GM23248 (cell line): Measurements from ENCODE around the gene LRP2. TPM values are rescaled to one million over a fixed set of nuclear protein-coding genes. Genes with fewer than 3 reads are reported as not detected.

Source experiments
- DNase-seq: peaks from one replicate; pipeline ENCODE4 v3.0.0-alpha.2; 2015
- H2AFZ ChIP-seq: fragments of 200-600 bp; sonication (generic); 2 replicates; pipeline ENCODE4 v1.6.1; 2016; ENCODE audit warnings: antibody characterized with exemption
- H3F3A ChIP-seq: fragments of 200-600 bp; sonication (generic); 2 replicates; pipeline ENCODE4 v1.6.1; 2016; ENCODE audit warnings: mild to moderate bottlenecking, antibody characterized with exemption, mixed run types; ENCODE audit not compliant: insufficient read depth
- H3K27ac ChIP-seq: fragments of 200-600 bp; sonication (generic); 2 replicates; pipeline ENCODE4 v1.5.1; 2016; ENCODE audit warnings: mild to moderate bottlenecking
- H3K27me3 ChIP-seq: fragments of 200-600 bp; sonication (generic); replicated peaks from 2 replicates; pipeline ENCODE4 v1.6.1; 2016; ENCODE audit warnings: mild to moderate bottlenecking; ENCODE audit not compliant: insufficient read depth
- H3K36me3 ChIP-seq: fragments of 200-600 bp; sonication (generic); 2 replicates; pipeline ENCODE4 v1.6.1; 2016; ENCODE audit warnings: low read depth, mild to moderate bottlenecking
- H3K4me1 ChIP-seq: fragments of 200-600 bp; sonication (generic); 2 replicates; pipeline ENCODE4 v1.6.1; 2016; ENCODE audit warnings: mild to moderate bottlenecking; ENCODE audit not compliant: insufficient read depth
- H3K4me2 ChIP-seq: fragments of 200-600 bp; sonication (generic); one replicate; pipeline ENCODE4 v1.6.1; 2016; ENCODE audit warnings: mild to moderate bottlenecking; ENCODE audit not compliant: unreplicated experiment
- H3K4me3 ChIP-seq: fragments of 200-600 bp; sonication (generic); 2 replicates; pipeline ENCODE4 v1.5.1; 2016; ENCODE audit warnings: mild to moderate bottlenecking
- H3K79me2 ChIP-seq: fragments of 200-600 bp; sonication (generic); 2 replicates; pipeline ENCODE4 v1.6.1; 2016; ENCODE audit warnings: mild to moderate bottlenecking; ENCODE audit not compliant: insufficient read depth
- H3K9ac ChIP-seq: fragments of 200-600 bp; sonication (generic); 2 replicates; pipeline ENCODE4 v1.6.1; 2016; ENCODE audit warnings: mild to moderate bottlenecking
- H3K9me2 ChIP-seq: fragments of 200-600 bp; sonication (generic); 2 replicates; pipeline ENCODE4 v1.6.1; 2016; ENCODE audit warnings: mixed run types, mild to moderate bottlenecking, moderate library complexity; ENCODE audit not compliant: insufficient read depth
- H3K9me3 ChIP-seq: fragments of 200-600 bp; sonication (generic); one replicate; pipeline ENCODE4 v1.6.1; 2017; ENCODE audit warnings: low read depth
- H4K20me1 ChIP-seq: fragments of 200-600 bp; sonication (generic); 2 replicates; pipeline ENCODE4 v1.6.0; 2016; ENCODE audit not compliant: insufficient read depth
- EZH2 ChIP-seq: fragments of 200-600 bp; sonication (generic); IDR thresholded peaks from 2 replicates; pipeline ENCODE4 v1.6.1; 2018; ENCODE audit warnings: antibody characterized with exemption, mild to moderate bottlenecking; ENCODE audit not compliant: insufficient read depth, poor library complexity, severe bottlenecking
- EZH2phosphoT487 ChIP-seq: fragments of 200-600 bp; sonication (generic); IDR thresholded peaks from 2 replicates; pipeline ENCODE4 v1.6.1; 2018; ENCODE audit warnings: antibody characterized with exemption, moderate library complexity, mild to moderate bottlenecking, low read depth; ENCODE audit not compliant: insufficient read depth
- WGBS, 2 experiments: methylation state at CpG; one replicate each; pipeline ENCODE4 v1.1.6; 2015 to 2017; ENCODE audit warnings: low lambda C conversion rate in 2 of 2, low coverage in 1 of 2; ENCODE audit errors: missing lambda C conversion rate in 2 of 2; 5-methylcytosine and 5-hydroxymethylcytosine counted together
- in situ Hi-C: fragments of 300-500 bp; cut with MboI; formaldehyde crosslinking; loops from 2 replicates; pipeline ENCODE4 v1.15.0; 2020
- polyA plus RNA-seq: library from polyadenylated mRNA; unstranded; fragments of >200 nt; fragmentation: Nextera tagmentation; extraction: Ambion mirVana; gene quantifications from 2 replicates; pipeline ENCODE4 v1.2.1, GENCODE V29; 2016
- total RNA-seq: library from RNA; depleted of rRNA; stranded (reverse); fragments of >200 nt; shearing (Covaris generic); gene quantifications from 2 replicates; pipeline ENCODE4 v1.2.3, GENCODE V29; 2014

Gene LRP2
- total and polyA plus RNA-seq, 2 experiments from 2014 or later, result not detected

DNA sequence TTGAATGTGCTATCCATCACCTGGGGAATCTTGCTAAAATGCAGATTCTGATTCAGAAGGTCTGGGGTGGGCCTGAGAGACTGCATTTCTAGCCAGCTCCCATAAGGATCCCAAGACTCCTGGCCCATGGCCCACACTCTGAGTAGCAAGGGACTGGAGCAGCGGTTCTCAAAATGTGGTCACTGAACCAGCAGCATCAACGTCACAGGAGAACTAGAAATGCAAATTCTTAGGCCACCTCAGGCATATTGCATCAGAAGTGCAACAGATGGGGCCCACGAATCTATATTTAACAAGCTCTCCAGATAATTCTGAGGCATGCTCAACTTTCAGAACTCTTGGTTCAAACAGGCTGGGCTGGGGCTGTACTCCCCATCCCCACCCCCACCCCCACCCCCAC, 218.3 kb downstream of the LRP2 start:
- no peaks in the 10 kb centered on the region for H3K9me2 ChIP-seq
- TF ChIP-seq EZH2, result no peak
- TF ChIP-seq EZH2phosphoT487, result no peak
- no peak for DNase-seq
- no peaks in the 10 kb centered on the region for H3K36me3 ChIP-seq
- peaks cover 5% of the 10 kb centered on the region; the same call in 1 of the 2 replicates for H3K27me3 ChIP-seq
- H3K4me3 ChIP-seq, result no peak overlapping the region
- in situ Hi-C loops, result no loop called here
- no peaks in the 10 kb centered on the region for H3K4me1 ChIP-seq
- no peaks in the 10 kb centered on the region for H3K9me3 ChIP-seq
- H3K9ac ChIP-seq, result no peak overlapping the region
- H2AFZ ChIP-seq, result no peak overlapping the region
- no peaks in the 10 kb centered on the region for H3F3A ChIP-seq
- no peaks in the 10 kb centered on the region; the same call in 1 of the 2 replicates for H4K20me1 ChIP-seq
- no peaks in the 10 kb centered on the region for H3K79me2 ChIP-seq
- no peak overlapping the region for H3K27ac ChIP-seq
- H3K4me2 ChIP-seq, result no peak overlapping the region
- WGBS, 2 experiments, result 12 to 16% methylated on average over 3 of the region's 3 CpGs

DNA sequence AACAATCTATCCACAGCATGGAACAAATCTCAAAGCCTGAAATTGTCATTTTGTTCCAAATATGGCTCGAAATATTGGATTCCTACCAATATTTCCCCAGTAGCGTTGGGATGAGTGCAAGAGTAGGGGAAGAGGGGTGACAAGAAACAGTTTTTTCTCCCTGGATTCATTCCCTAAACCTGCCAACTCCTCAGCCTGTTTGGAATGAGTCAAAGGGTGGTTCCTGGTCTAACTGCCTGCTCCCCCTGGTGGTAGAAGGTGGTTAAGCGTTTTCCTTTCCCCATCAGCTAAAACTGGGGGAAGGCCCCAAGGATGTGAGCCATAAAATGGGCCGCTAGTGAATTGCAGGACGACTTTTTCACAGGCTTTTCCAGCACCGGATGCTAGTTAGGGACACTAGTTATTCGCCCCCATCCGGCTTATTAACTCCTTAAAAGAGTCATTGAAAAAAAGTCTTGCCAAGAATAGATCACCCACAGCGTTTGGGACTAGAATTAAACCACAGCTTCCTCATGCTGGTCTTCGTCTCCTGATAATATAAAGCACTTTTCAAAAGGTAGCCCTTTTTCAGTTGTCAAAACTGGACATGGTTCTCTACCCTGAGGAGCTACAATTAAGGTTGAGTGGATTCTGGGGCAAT, 220.5 kb downstream of the LRP2 start:
- no peaks in the 10 kb centered on the region for H3K9me2 ChIP-seq
- H3K4me1 ChIP-seq, result no peaks in the 10 kb centered on the region
- DNase-seq, result peak; percentile 78
- no peaks in the 10 kb centered on the region for H3K79me2 ChIP-seq
- no peak overlapping the region for H3K9ac ChIP-seq
- no peaks in the 10 kb centered on the region for H3F3A ChIP-seq
- 9 to 10% methylated on average over 10 of the region's 10 CpGs for WGBS, 2 experiments
- no peak overlapping the region for H2AFZ ChIP-seq
- in situ Hi-C loops, result no loop called here
- no peaks in the 10 kb centered on the region for H3K36me3 ChIP-seq
- no peak overlapping the region for H3K4me3 ChIP-seq
- no peak overlapping the region for H3K27ac ChIP-seq
- TF ChIP-seq EZH2 (no peak), EZH2phosphoT487 (no peak)
- H3K9me3 ChIP-seq, result no peaks in the 10 kb centered on the region
- peaks cover 8% of the 10 kb centered on the region; the same call in 1 of the 2 replicates for H3K27me3 ChIP-seq
- no peaks in the 10 kb centered on the region; the same call in 1 of the 2 replicates for H4K20me1 ChIP-seq
- H3K4me2 ChIP-seq, result no peak overlapping the region

DNA sequence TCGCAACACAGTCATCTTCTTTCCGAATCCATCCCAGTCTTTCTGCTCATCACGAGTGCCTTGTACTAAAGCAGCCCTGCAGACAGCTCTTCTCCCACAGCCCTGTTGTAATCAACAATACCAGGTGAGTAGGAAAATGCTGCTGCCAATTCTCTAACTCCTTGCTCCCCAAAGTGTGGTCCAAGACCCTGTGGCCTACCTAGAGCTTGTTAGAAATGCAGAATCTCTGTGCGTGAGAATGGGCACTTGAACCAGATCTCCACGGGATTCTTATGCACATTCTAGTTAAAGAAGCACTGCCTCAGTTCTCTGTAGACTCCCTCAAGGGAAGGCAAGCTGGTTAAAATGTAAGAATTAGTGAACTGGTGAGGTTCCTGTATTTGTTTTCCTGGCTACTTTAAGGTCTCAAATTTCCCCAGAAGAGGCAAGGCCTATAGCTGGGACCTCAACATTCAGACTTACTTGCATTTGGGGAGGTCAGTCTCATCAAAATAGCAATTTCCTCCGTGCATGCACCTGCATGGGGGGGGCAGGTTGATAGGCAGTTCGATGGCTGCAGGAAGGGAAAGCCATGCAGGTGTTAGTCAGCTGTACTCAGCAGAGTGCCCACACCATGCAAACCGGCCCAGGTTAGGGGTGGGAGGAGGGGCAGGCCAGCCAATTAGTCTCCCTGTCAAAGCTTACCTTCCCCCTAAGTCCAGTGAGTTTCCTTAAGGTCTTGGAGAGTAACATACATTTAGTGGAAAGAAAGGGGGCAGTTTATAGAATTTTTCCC, 222.2 kb downstream of the LRP2 start:
- no peaks in the 10 kb centered on the region for H3K4me1 ChIP-seq
- H3K4me2 ChIP-seq, result no peak overlapping the region
- no peaks in the 10 kb centered on the region for H3K9me2 ChIP-seq
- H3K9ac ChIP-seq, result no peak overlapping the region
- no peaks in the 10 kb centered on the region for H3F3A ChIP-seq
- H3K36me3 ChIP-seq, result no peaks in the 10 kb centered on the region
- H4K20me1 ChIP-seq, result no peaks in the 10 kb centered on the region; the same call in 1 of the 2 replicates
- H3K79me2 ChIP-seq, result no peaks in the 10 kb centered on the region
- no peak overlapping the region for H3K27ac ChIP-seq
- H3K9me3 ChIP-seq, result no peaks in the 10 kb centered on the region
- DNase-seq, result no peak
- TF ChIP-seq EZH2phosphoT487 (no peak), EZH2 (no peak)
- H3K4me3 ChIP-seq, result no peak overlapping the region
- WGBS, 2 experiments, result 28% methylated on average over 8 of the region's 8 CpGs
- no peak overlapping the region for H2AFZ ChIP-seq
- in situ Hi-C loops, result no loop called here
- H3K27me3 ChIP-seq, result peaks cover 6% of the 10 kb centered on the region; the same call in 1 of the 2 replicates

DNA sequence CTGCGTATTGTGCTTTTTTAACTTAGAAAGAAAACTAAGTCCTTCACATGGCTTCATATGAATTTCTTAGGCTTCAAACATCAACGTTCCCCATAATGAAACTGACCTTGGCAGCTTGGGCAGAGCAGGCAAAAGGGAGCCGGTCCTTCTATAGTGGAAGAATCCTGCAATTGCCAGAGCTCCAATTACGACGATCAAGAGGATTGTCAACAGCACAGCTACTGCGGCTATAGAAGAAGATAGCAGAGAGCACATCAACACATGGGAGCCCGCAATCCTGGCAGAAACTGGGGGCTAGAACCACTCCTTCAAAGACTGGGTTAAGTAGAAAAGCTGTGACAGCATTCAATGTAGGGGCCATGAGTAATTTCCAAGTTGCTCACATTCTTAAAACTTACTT, 223.2 kb downstream of the LRP2 start:
- Histone ChIP-seq H4K20me1 (no peaks in the 10 kb centered on the region; the same call in 1 of the 2 replicates), H3K79me2 (no peaks in the 10 kb centered on the region), H3K36me3 (no peaks in the 10 kb centered on the region), H3K9me2 (no peaks in the 10 kb centered on the region), H3K27ac (no peak overlapping the region), H3K9me3 (no peaks in the 10 kb centered on the region), H2AFZ (no peak overlapping the region), H3K27me3 (peaks cover 6% of the 10 kb centered on the region; the same call in 1 of the 2 replicates), H3K9ac (no peak overlapping the region), H3K4me1 (no peaks in the 10 kb centered on the region), H3K4me2 (no peak overlapping the region), H3F3A (no peaks in the 10 kb centered on the region), H3K4me3 (no peak overlapping the region)
- TF ChIP-seq EZH2phosphoT487, result no peak
- no peak for TF ChIP-seq EZH2
- DNase-seq, result no peak
- 40 to 43% methylated on average over 7 of the region's 7 CpGs for whole genome bisulfite sequencing, 2 experiments
- in situ Hi-C loops, result no loop called here
